PC-3 (cell line): ENCODE measurements around the gene TMEM201. TPM values are rescaled to one million over a fixed set of nuclear protein-coding genes. Genes with fewer than 3 reads are reported as not detected.

ENCODE experiments used
- ATAC-seq: fragments of 200-7000 bp; cut with Tn5 transposase; 2 replicates; pipeline ENCODE4 v1.9.1; 2020; ENCODE audit warnings: mild to moderate bottlenecking, moderate library complexity
- BruUV-seq: library from RNA; stranded (reverse); fragments of 400-500 nt; replicated peaks from 2 replicates; lab custom pipeline; 2021; lab: Mats Ljungman, UMichigan
- CTCF ChIA-PET: fragments of 300-600 bp; sonication (Branson Sonifier 250); formaldehyde crosslinking; loops from one replicate; lab custom pipeline; 2022; ENCODE audit warnings: antibody characterized with exemption; lab: Charles Lee
- POLR2A ChIA-PET: fragments of 300-600 bp; sonication (Branson Sonifier 250); formaldehyde crosslinking; loops from one replicate; lab custom pipeline; 2022; ENCODE audit warnings: antibody characterized with exemption; ENCODE audit not compliant: unreplicated experiment; lab: Charles Lee
- DNase-seq: peaks from one replicate; pipeline ENCODE4 v3.0.0-alpha.2; 2015
- H2AFZ ChIP-seq: fragments of 300-600 bp; sonication (generic); 2 replicates; pipeline ENCODE4 v1.6.0; 2016; ENCODE audit warnings: antibody characterized with exemption, low read length
- H3F3A ChIP-seq: fragments of 300-600 bp; sonication (generic); one replicate; pipeline ENCODE4 v1.6.0; 2017; ENCODE audit warnings: antibody characterized with exemption, low read length, control low read depth, mild to moderate bottlenecking; ENCODE audit not compliant: unreplicated experiment
- H3K27ac ChIP-seq: fragments of 300-600 bp; sonication (generic); 2 replicates; pipeline ENCODE4 v1.5.1; 2016; ENCODE audit warnings: mild to moderate bottlenecking, low read length
- H3K27me3 ChIP-seq: fragments of 300-600 bp; sonication (generic); 2 replicates; pipeline ENCODE4 v1.6.1; 2016; ENCODE audit warnings: low read length, mixed read lengths
- H3K36me3 ChIP-seq: fragments of 300-600 bp; sonication (generic); 2 replicates; pipeline ENCODE4 v1.6.1; 2016; ENCODE audit warnings: low read depth, mixed run types, low read length, mixed read lengths
- H3K4me1 ChIP-seq: fragments of 300-600 bp; sonication (generic); 2 replicates; pipeline ENCODE4 v1.5.1; 2016; ENCODE audit warnings: low read length; ENCODE audit not compliant: insufficient read depth
- H3K4me2 ChIP-seq: fragments of 300-600 bp; sonication (generic); 2 replicates; pipeline ENCODE4 v1.6.0; 2016; ENCODE audit warnings: low read length
- H3K4me3 ChIP-seq: fragments of 300-600 bp; sonication (generic); 2 replicates; pipeline ENCODE4 v1.5.1; 2016; ENCODE audit warnings: mild to moderate bottlenecking, low read length, mixed read lengths
- H3K79me2 ChIP-seq: fragments of 300-600 bp; sonication (generic); 2 replicates; pipeline ENCODE4 v1.6.1; 2017; ENCODE audit warnings: low read length, mixed read lengths
- H3K9ac ChIP-seq: fragments of 300-600 bp; sonication (generic); 2 replicates; pipeline ENCODE4 v1.6.0; 2016; ENCODE audit warnings: mild to moderate bottlenecking, low read length
- H3K9me2 ChIP-seq: fragments of 300-600 bp; sonication (generic); replicated peaks from 2 replicates; pipeline ENCODE4 v1.6.1; 2016; ENCODE audit warnings: mixed run types, low read length, mixed read lengths
- H3K9me3 ChIP-seq: fragments of 300-600 bp; sonication (generic); 2 replicates; pipeline ENCODE4 v1.6.1; 2016; ENCODE audit warnings: low read length, mixed read lengths
- H4K20me1 ChIP-seq: fragments of 300-600 bp; sonication (generic); 2 replicates; pipeline ENCODE4 v1.6.1; 2016; ENCODE audit warnings: low read length, mixed read lengths
- CTCF ChIP-seq: fragments of 300-600 bp; sonication (generic); conservative IDR thresholded peaks from 2 replicates; pipeline ENCODE4 v1.5.1; 2017; ENCODE audit warnings: antibody characterized with exemption, low read depth, mild to moderate bottlenecking, low read length
- EZH2 ChIP-seq: fragments of 300-600 bp; sonication (generic); IDR thresholded peaks from one replicate; pipeline ENCODE4 v1.6.1; 2017; ENCODE audit warnings: antibody characterized with exemption, mild to moderate bottlenecking, low read length; ENCODE audit not compliant: unreplicated experiment
- EZH2phosphoT487 ChIP-seq: fragments of 300-600 bp; sonication (generic); IDR thresholded peaks from 2 replicates; pipeline ENCODE4 v1.6.1; 2018; ENCODE audit warnings: mild to moderate bottlenecking, antibody characterized with exemption, low read length, borderline replicate concordance
- intact Hi-C: fragments of 100-400 bp; cut with micrococcal nuclease; formaldehyde crosslinking; loops from 2 replicates; pipeline ENCODE4 v1.9.0; 2023
- total RNA-seq: library from RNA; depleted of rRNA; stranded (reverse); fragments of >200 nt; gene quantifications from 2 replicates; pipeline ENCODE4 v1.2.3, GENCODE V29; 2014

Gene TMEM201
- total RNA-seq, 1 experiment from 2014 or later = 13.8 TPM

GRCh38 chr1:9631613-9632012, 42.9 kb downstream of the TMEM201 start:
- Histone ChIP-seq H3K4me2 (no peak overlapping the region), H3F3A (no peaks in the 10 kb centered on the region), H4K20me1 (no peaks in the 10 kb centered on the region), H3K9ac (no peak overlapping the region), H3K4me3 (no peak overlapping the region), H3K4me1 (no peaks in the 10 kb centered on the region), H3K36me3 (no peaks in the 10 kb centered on the region), H2AFZ (no peak overlapping the region), H3K27me3 (no peaks in the 10 kb centered on the region), H3K9me3 (no peaks in the 10 kb centered on the region), H3K79me2 (no peaks in the 10 kb centered on the region), H3K9me2 (no peaks in the 10 kb centered on the region), H3K27ac (no peak overlapping the region)
- intact Hi-C loops = no loop called here
- no TSS peak for BruUV-seq
- ATAC-seq = no peak
- TF ChIP-seq EZH2 (no peak), CTCF (no peak), EZH2phosphoT487 (no peak)
- no peak for DNase-seq
- POLR2A ChIA-PET = no interaction called here
- CTCF ChIA-PET = no interaction called here

GRCh38 chr1:9633493-9633892, 44.8 kb downstream of the TMEM201 start:
- Histone ChIP-seq H2AFZ (no peak overlapping the region), H3K4me2 (no peak overlapping the region), H3K4me1 (no peaks in the 10 kb centered on the region), H3K36me3 (no peaks in the 10 kb centered on the region), H3K4me3 (no peak overlapping the region), H3K27ac (no peak overlapping the region), H3K9me3 (no peaks in the 10 kb centered on the region), H3K9ac (no peak overlapping the region), H3K9me2 (no peaks in the 10 kb centered on the region), H3K27me3 (no peaks in the 10 kb centered on the region), H3K79me2 (no peaks in the 10 kb centered on the region), H4K20me1 (no peaks in the 10 kb centered on the region), H3F3A (no peaks in the 10 kb centered on the region)
- intact Hi-C loops = no loop called here
- no peak for TF ChIP-seq EZH2
- TF ChIP-seq CTCF = no peak
- no peak for TF ChIP-seq EZH2phosphoT487
- CTCF ChIA-PET = no interaction called here
- POLR2A ChIA-PET = no interaction called here
- BruUV-seq = no TSS peak
- DNase-seq (no peak), ATAC-seq (no peak)

DNA sequence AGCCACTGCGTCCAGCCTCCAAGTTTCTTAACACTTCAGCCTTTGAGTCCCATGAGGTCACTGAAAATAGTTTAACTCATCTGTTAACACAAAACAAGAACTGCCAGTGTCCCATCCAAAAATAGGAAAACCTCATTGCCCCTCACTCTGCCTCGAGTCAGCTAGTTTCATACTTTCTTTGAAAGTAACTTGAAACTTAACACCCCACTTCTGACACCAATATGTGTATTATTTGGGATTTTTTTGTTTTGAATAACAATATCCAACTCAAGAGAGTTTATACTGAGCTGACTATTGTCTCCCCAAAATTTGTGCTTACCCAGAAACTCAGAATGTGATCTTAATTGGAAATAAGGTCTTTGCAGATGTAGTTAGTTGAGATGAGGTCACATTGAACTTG, 45.9 kb downstream of the TMEM201 start:
- Histone ChIP-seq H3K9ac (no peak overlapping the region), H3K27me3 (no peaks in the 10 kb centered on the region), H3K79me2 (no peaks in the 10 kb centered on the region), H3K4me3 (no peak overlapping the region), H3K9me3 (no peaks in the 10 kb centered on the region), H3K27ac (no peak overlapping the region), H4K20me1 (no peaks in the 10 kb centered on the region), H3F3A (no peaks in the 10 kb centered on the region), H2AFZ (no peak overlapping the region), H3K4me1 (no peaks in the 10 kb centered on the region), H3K36me3 (no peaks in the 10 kb centered on the region), H3K4me2 (no peak overlapping the region), H3K9me2 (no peaks in the 10 kb centered on the region)
- intact Hi-C loops = no loop called here
- no peak for ATAC-seq
- CTCF ChIA-PET = no interaction called here
- no peak for DNase-seq
- no peak for TF ChIP-seq EZH2phosphoT487
- POLR2A ChIA-PET = no interaction called here
- BruUV-seq = no TSS peak
